Psoas muscle (tissue), 8 donors: Measurements from ENCODE around the gene IER5L. TPM values are rescaled to one million over a fixed set of nuclear protein-coding genes. Genes with fewer than 3 reads are reported as not detected.
"Not testable (repeated sequence)": the region's sequence is repeated elsewhere in the genome, so short reads cannot be mapped to it uniquely, and the experiment has no call there.

ENCODE experiments used
- ATAC-seq, 4 donors: fragments of 200-7000 bp; cut with Tn5 transposase; one replicate each; pipeline ENCODE4 v1.9.1; 2020; ENCODE audit warnings: moderate library complexity in 3 of 4, mild to moderate bottlenecking in 2 of 4
- DNase-seq, 2 donors: peaks; one replicate each; pipeline ENCODE4 v3.0.0-alpha.2; 2020
- H3K27ac ChIP-seq: fragments of 200-600 bp; one replicate; pipeline ENCODE4 v1.8.0; 2022
- H3K27me3 ChIP-seq, 3 donors: fragments of 200-600 bp in 1 of 3; one replicate each; pipeline versions ENCODE4 v1.6.1 to v1.8.0; 2013 to 2022; ENCODE audit warnings: low read length in 2 of 3, mild to moderate bottlenecking in 2 of 3, moderate library complexity in 1 of 3; ENCODE audit not compliant: insufficient read depth in 3 of 3
- H3K36me3 ChIP-seq, 2 donors: fragments of 200-600 bp in 1 of 2; one replicate each; pipeline versions ENCODE4 v1.6.1 to v1.8.0; 2013 to 2022; ENCODE audit warnings: low read depth in 1 of 2, mild to moderate bottlenecking in 1 of 2, moderate library complexity in 1 of 2; ENCODE audit not compliant: insufficient read depth in 1 of 2
- H3K4me1 ChIP-seq: fragments of 200-600 bp; one replicate; pipeline ENCODE4 v1.8.0; 2022
- H3K4me3 ChIP-seq: fragments of 200-600 bp; one replicate; pipeline ENCODE4 v1.8.0; 2022; ENCODE audit warnings: mild to moderate bottlenecking
- H3K9me3 ChIP-seq: fragments of 200-600 bp; one replicate; pipeline ENCODE4 v1.8.0; 2022
- WGBS, 3 donors: extraction: QIAGEN DNeasy Blood & Tissue Kit; methylation state at CpG; one replicate each; pipeline versions ENCODE4 v1.1.6 to v1.1.7; 2013; 5-methylcytosine and 5-hydroxymethylcytosine counted together
- intact Hi-C, 2 donors: fragments of 100-400 bp; cut with DNase I; formaldehyde crosslinking; loops; one replicate each; pipeline versions ENCODE4 v1.11.0 to v1.14.2; 2022
- polyA plus RNA-seq, 3 donors: library from polyadenylated mRNA; stranded (reverse); fragments of 200-250 nt; gene quantifications; one replicate each; pipeline ENCODE4 v1.2.3, GENCODE V29; 2013
- total RNA-seq, 4 donors: library from RNA; stranded (reverse); fragmentation: NEBNext Ultra II Directional in 2 of 4; extraction: Animal tissue kit (Norgen Biotek cat#: 25700) in 2 of 4; gene quantifications; one replicate each; pipeline versions ENCODE4 v1.2.1 to v1.2.4, GENCODE V29; 2021 to 2023
- TF ChIP-seq, protein P1 (sequence below): fragments of 200-600 bp; IDR thresholded peaks from one replicate; pipeline ENCODE4 v1.8.0; 2022; ENCODE audit warnings: antibody characterized with exemption
- donor health status: healthy with polysubstance abuse.
- donor health status: DM: no; HTN: no; CAD: no; lungs with moderate emphysema.
- donor health status: Bipolar disorder and iron deficiency.
- donor health status: healthy.
- donor health status: DM: yes; HTN: yes; CAD: no.
- donor health status: DM: no; HTN: no; CAD: no.
- donor health status: DM: no; HTN: no; CAD: no.
- donor health status: DM: yes; HTN: yes; CAD: no.

The IER5L gene
- total and polyA plus RNA-seq, 7 donors: 1.4 to 8.3 (median 3.0) TPM

DNA sequence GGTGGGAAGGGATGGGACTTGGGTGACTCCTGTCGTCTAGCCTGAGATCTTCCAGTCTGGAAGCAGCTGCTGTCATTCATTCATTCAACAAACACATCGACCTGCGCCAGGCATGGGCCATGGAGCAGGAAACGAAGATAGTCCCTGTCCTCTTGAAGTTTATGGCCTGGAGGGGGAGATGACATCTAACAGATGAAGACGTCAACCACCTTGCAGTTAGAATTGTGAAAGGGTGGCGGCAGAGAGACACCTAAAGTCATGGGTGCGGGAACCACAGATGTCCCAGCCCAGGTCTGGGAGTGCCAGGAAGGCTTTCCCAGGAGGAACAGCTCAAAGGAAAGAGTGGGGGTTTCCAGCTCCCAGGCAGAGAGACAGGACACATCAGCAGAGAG, 21.0 kb upstream of the IER5L start:
- intact Hi-C loops: no loop called here
- Histone ChIP-seq H3K4me3 (no peak overlapping the region), H3K27ac (peak overlapping the region; percentile 39), H3K36me3 (no peaks in the 10 kb centered on the region), H3K9me3 (no peaks in the 10 kb centered on the region), H3K4me1 (no peaks in the 10 kb centered on the region), H3K27me3 (peaks cover 0 to 24% (median 2%) of the 10 kb centered on the region in 3 donors)
- ATAC-seq: no peak
- 70 to 80% (median 71%) methylated on average over 7 of the region's 7 CpGs for WGBS, 3 donors
- no peak for DNase-seq
- TF ChIP-seq, protein P1, sequence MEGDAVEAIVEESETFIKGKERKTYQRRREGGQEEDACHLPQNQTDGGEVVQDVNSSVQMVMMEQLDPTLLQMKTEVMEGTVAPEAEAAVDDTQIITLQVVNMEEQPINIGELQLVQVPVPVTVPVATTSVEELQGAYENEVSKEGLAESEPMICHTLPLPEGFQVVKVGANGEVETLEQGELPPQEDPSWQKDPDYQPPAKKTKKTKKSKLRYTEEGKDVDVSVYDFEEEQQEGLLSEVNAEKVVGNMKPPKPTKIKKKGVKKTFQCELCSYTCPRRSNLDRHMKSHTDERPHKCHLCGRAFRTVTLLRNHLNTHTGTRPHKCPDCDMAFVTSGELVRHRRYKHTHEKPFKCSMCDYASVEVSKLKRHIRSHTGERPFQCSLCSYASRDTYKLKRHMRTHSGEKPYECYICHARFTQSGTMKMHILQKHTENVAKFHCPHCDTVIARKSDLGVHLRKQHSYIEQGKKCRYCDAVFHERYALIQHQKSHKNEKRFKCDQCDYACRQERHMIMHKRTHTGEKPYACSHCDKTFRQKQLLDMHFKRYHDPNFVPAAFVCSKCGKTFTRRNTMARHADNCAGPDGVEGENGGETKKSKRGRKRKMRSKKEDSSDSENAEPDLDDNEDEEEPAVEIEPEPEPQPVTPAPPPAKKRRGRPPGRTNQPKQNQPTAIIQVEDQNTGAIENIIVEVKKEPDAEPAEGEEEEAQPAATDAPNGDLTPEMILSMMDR: no peak

DNA sequence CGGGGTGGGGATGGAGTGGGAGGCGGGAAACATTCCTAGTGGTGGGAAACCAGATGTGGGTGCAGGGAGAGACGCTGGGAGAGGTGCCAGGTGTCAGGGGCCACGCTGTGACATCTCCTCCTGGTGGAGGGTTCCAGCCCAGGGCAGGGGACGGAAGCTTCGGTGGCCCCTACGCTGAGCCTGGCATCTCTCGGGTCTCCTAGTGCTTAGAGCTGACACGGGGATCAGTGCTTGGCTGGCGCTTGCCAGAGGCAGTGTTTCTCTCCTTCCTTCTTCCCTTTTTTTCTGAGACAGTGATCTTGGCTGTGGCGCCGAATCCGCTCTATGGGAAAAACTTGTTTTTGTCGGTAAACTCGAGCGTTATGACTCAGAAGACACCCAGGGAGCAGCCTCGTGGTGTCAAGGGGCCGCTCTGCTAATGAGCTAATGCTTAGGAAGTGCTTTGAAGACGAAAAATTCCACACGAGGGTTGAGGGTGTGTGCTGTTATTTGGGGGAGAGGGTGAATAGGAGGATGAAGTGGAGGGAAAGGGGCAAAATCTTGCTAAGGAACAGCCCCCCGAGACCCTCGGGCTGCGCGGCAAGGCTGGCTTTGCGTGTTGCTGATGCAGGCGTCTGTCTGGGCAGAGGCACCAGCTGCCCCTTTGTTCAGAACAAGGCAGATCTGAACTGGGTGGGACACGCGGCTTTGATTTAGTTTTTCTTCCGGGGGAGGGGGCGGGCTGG, 20.4 kb upstream of the IER5L start:
- peak; percentile 59 to 74 for DNase-seq
- intact Hi-C loops: no loop called here
- H3K4me3 ChIP-seq: no peak overlapping the region

GRCh38 chr9:129197978-129198318, 19.9 kb upstream of the IER5L start:
- intact Hi-C loops: no loop called here
- Histone ChIP-seq H3K9me3 (no peaks in the 10 kb centered on the region), H3K27ac (peak overlapping the region; percentile 39), H3K27me3 (peaks cover 1 to 24% (median 7%) of the 10 kb centered on the region in 3 donors), H3K4me3 (no peak overlapping the region), H3K36me3 (no peaks in the 10 kb centered on the region), H3K4me1 (no peaks in the 10 kb centered on the region)
- no peak for ATAC-seq
- peak; percentile 34 to 65 for DNase-seq
- TF ChIP-seq, protein P1: no peak
- 18 to 29% (median 21%) methylated on average over 8 of the region's 8 CpGs for WGBS, 3 donors

More for the DNA sequence above, 20.4 kb upstream of the IER5L start:
- Histone ChIP-seq H3K4me1 (no peaks in the 10 kb centered on the region), H3K36me3 (no peaks in the 10 kb centered on the region), H3K27me3 (peaks cover 0 to 24% (median 4%) of the 10 kb centered on the region in 3 donors), H3K27ac (peak overlapping the region; percentile 39), H3K9me3 (no peaks in the 10 kb centered on the region)
- TF ChIP-seq, protein P1: no peak
- no peak for ATAC-seq
- 20 to 34% (median 21%) methylated on average over 30 of the region's 30 CpGs for WGBS, 3 donors

GRCh38 chr9:129197045-129197444, 19.0 kb upstream of the IER5L start:
- H3K27me3 ChIP-seq: peaks cover 2 to 24% (median 7%) of the 10 kb centered on the region in 3 donors
- H3K36me3 ChIP-seq, H3K9me3 ChIP-seq, intact Hi-C loops, H3K27ac ChIP-seq, H3K4me1 ChIP-seq, DNase-seq, H3K4me3 ChIP-seq, ATAC-seq: not testable (repeated sequence)
- WGBS, 3 donors: 88 to 95% (median 91%) methylated on average over 6 of the region's 6 CpGs

- no peaks in the 10 kb centered on the region for H3K9me3 ChIP-seq
- H3K27ac ChIP-seq: no peak overlapping the region
- WGBS, 3 donors: 89 to 95% (median 91%) methylated on average over 10 of the region's 10 CpGs
- intact Hi-C loops: no loop called here
- H3K27me3 ChIP-seq: peaks cover 2 to 24% (median 7%) of the 10 kb centered on the region in 3 donors
- no peaks in the 10 kb centered on the region for H3K36me3 ChIP-seq
- DNase-seq: no peak
- H3K4me3 ChIP-seq: no peak overlapping the region
- H3K4me1 ChIP-seq: no peaks in the 10 kb centered on the region
- TF ChIP-seq, protein P1: no peak
- no peak for ATAC-seq
These were observed 17.5 kb upstream of the IER5L start for GRCh38 chr9:129195606-129196005.
